BLaER1 (cell line): ENCODE results near the gene EYS.

Source experiments
- H3K27ac ChIP-seq: shearing (Covaris generic); formaldehyde crosslinking; 2 replicates; pipeline ENCODE4 v1.8.1; 2022
- H3K27me3 ChIP-seq: shearing (Covaris generic); formaldehyde crosslinking; 2 replicates; pipeline ENCODE4 v1.8.1; 2022
- H3K36me3 ChIP-seq: shearing (Covaris generic); formaldehyde crosslinking; 2 replicates; pipeline ENCODE4 v1.8.1; 2022
- H3K4me1 ChIP-seq: shearing (Covaris generic); formaldehyde crosslinking; 2 replicates; pipeline ENCODE4 v1.8.1; 2022
- H3K4me2 ChIP-seq: shearing (Covaris generic); formaldehyde crosslinking; 2 replicates; pipeline ENCODE4 v1.8.1; 2022
- H3K4me3 ChIP-seq: shearing (Covaris generic); formaldehyde crosslinking; 2 replicates; pipeline ENCODE4 v1.8.1; 2022
- H3K9ac ChIP-seq: shearing (Covaris generic); formaldehyde crosslinking; 2 replicates; pipeline ENCODE4 v1.8.1; 2022
- H3K9me3 ChIP-seq: shearing (Covaris generic); formaldehyde crosslinking; 2 replicates; pipeline ENCODE4 v1.8.1; 2022
- H4K20me1 ChIP-seq: shearing (Covaris generic); formaldehyde crosslinking; 2 replicates; pipeline ENCODE4 v1.8.1; 2022
- Cebpa-rat ChIP-seq: shearing (Covaris generic); IDR thresholded peaks from 2 replicates; pipeline ENCODE4 v1.8.1; 2022

Gene EYS

DNA sequence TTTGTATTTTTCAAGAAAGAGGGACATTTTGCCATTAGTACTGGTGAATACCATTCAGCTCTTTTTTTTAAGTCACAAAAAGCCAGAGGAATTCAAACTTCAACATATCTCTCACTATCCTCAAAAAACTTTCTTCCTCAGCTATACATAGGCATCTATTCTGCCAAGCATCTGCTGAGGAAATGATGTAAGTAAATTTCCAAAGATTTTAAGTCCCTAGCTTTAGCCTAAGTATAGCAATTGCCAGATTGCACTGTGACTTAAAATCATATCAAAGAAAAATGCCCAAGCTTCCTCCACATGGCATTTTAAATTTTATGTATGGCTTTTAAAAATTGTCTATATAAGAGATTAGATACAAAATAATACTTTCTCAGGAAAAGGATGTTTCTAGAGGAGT, 237.4 kb downstream of the EYS start:
- H3K27ac ChIP-seq = no peak overlapping the region
- H3K4me1 ChIP-seq = no peaks in the 10 kb centered on the region
- H3K9ac ChIP-seq = no peak overlapping the region
- no peak for TF ChIP-seq Cebpa-rat
- H3K4me3 ChIP-seq = no peak overlapping the region
- no peaks in the 10 kb centered on the region for H3K9me3 ChIP-seq
- H3K4me2 ChIP-seq = no peak overlapping the region
- no peaks in the 10 kb centered on the region for H3K27me3 ChIP-seq
- no peaks in the 10 kb centered on the region for H3K36me3 ChIP-seq
- no peaks in the 10 kb centered on the region for H4K20me1 ChIP-seq

DNA sequence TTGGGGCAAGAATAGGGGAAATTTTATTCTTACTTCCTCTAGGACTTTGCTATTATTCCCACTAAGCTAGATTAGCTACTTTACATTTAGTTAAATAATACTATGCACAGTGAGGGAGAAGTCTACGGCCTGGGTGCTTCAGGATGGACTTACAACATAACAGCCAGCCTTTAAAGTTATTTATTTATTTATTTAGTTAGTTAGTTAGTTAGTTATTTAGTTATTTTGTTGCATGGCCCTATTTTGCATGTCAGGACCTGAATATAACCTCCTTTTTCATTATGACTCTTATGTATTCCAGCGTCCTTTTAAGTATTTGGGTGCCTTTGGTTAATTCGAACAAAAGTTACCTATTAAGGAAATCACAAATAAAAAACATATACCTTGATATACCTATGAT, 238.7 kb downstream of the EYS start:
- Histone ChIP-seq H4K20me1 (no peaks in the 10 kb centered on the region), H3K4me3 (no peak overlapping the region), H3K27ac (no peak overlapping the region), H3K4me2 (no peak overlapping the region), H3K4me1 (no peaks in the 10 kb centered on the region), H3K27me3 (no peaks in the 10 kb centered on the region), H3K36me3 (no peaks in the 10 kb centered on the region), H3K9me3 (no peaks in the 10 kb centered on the region), H3K9ac (no peak overlapping the region)
- TF ChIP-seq Cebpa-rat = no peak

DNA sequence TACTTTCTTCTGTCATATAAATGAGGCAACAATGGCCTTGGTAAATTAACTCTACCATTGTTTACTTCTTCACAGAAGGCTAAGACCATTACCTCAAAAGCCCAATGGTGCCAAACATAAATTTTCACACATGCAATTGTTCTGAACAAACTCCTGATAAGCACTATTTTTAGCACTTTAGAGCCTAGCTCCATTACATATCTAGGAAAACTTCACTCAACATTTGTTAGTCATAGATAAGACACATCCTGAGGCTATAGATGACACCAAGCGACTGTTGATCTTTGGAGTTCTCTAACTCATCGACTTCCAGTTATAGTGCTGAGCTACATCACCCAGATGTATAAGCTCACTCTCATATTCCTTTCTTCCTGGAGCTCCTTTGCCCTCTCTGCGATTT, 245.9 kb downstream of the EYS start:
- Histone ChIP-seq H3K4me3 (no peak overlapping the region), H3K27me3 (no peaks in the 10 kb centered on the region), H3K36me3 (no peaks in the 10 kb centered on the region), H3K9me3 (no peaks in the 10 kb centered on the region), H3K9ac (no peak overlapping the region), H4K20me1 (no peaks in the 10 kb centered on the region), H3K4me1 (no peaks in the 10 kb centered on the region), H3K4me2 (no peak overlapping the region), H3K27ac (no peak overlapping the region)
- no peak for TF ChIP-seq Cebpa-rat

DNA sequence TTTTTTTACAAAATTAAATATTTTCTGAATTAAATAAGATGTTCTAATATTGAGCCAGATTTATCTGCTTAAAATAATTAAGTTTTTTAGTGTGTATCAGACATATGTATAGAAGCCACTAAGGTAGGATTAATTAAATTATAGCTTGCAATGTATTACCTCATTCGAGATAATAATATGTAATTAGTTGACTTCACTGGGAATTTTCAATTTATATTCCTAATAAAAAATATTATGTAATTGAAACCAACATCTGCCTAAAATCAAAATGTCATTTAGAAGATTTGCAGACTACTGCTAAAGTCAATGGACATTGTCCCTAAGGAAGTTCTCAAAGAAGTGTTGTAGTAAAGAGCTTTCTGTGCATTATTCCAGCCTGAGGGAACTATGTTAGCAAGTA, 254.7 kb downstream of the EYS start:
- H3K27me3 ChIP-seq = no peaks in the 10 kb centered on the region

DNA sequence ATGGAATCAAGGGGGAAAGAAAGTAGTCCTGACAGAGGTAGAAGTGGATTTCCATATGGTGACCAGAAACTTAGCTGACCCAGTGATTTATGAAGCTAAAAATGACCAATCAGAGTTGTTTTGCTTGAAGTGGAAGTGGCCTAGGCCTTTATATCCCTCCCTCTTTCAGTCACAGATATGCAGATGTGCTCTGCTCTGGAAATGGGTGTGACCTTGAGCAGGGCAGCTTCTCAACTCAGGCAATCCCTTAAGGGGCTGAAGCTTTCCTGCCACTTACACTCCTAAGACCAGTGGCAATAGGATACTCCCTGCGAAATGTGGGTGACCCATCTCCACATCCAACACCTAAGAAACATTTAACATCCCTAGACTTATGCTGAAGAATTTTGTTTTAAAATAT, 256.6 kb downstream of the EYS start:
- Histone ChIP-seq H3K9ac (no peak overlapping the region), H3K27ac (no peak overlapping the region), H3K4me1 (no peaks in the 10 kb centered on the region), H4K20me1 (no peaks in the 10 kb centered on the region), H3K27me3 (no peaks in the 10 kb centered on the region), H3K4me2 (no peak overlapping the region), H3K36me3 (no peaks in the 10 kb centered on the region), H3K9me3 (no peaks in the 10 kb centered on the region), H3K4me3 (no peak overlapping the region)
- TF ChIP-seq Cebpa-rat = no peak

More for the DNA sequence above, 254.7 kb downstream of the EYS start:
- no peak overlapping the region for H3K27ac ChIP-seq
- H3K4me3 ChIP-seq = no peak overlapping the region
- H3K36me3 ChIP-seq = no peaks in the 10 kb centered on the region
- no peak overlapping the region for H3K9ac ChIP-seq
- no peaks in the 10 kb centered on the region for H3K9me3 ChIP-seq
- no peak overlapping the region for H3K4me2 ChIP-seq
- H4K20me1 ChIP-seq = no peaks in the 10 kb centered on the region
- TF ChIP-seq Cebpa-rat = no peak
- no peaks in the 10 kb centered on the region for H3K4me1 ChIP-seq

DNA sequence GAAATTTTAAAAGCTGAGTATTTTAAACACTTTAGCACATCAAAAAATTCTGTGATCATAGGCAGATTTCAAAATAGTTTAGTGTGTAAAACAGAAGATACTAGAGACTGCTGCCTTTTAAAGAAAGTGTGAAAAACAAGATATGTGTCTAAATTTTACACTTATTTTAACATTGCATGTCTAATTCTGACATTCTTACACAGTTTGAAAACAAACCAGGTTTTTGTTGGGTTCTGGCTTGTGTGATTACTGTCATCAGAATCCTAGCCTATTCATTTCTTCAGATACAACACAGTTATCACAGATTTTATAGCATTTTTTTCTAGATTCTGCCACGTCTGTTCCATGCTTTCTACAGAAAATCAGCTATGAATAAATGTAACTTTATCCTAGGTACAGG, 257.1 kb downstream of the EYS start:
- H3K27me3 ChIP-seq = no peaks in the 10 kb centered on the region
- no peak overlapping the region for H3K9ac ChIP-seq
- H3K4me1 ChIP-seq = no peaks in the 10 kb centered on the region
- H3K4me3 ChIP-seq = no peak overlapping the region
- H3K9me3 ChIP-seq = no peaks in the 10 kb centered on the region
- H3K4me2 ChIP-seq = no peak overlapping the region
- no peak overlapping the region for H3K27ac ChIP-seq
- no peaks in the 10 kb centered on the region for H4K20me1 ChIP-seq
- TF ChIP-seq Cebpa-rat = no peak
- no peaks in the 10 kb centered on the region for H3K36me3 ChIP-seq

DNA sequence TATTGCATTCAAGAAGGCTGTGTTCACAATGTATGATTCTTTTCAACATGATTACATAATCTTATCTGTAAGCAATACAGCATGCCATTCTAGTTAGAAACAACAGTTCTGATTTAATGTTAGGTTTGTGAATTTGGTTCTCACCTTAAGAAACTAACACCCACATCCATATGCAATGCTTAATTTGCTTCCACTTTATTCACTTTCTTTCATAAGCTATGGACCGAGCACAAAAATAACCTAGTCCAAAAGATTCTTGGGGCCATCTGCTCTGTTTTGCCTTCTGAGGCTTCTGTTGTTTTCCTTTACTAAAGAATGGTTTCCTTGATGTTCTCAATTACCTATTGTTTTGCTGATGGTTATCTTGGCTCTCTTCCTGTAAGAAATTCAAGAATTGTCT, 258.2 kb downstream of the EYS start:
- Histone ChIP-seq H4K20me1 (no peaks in the 10 kb centered on the region), H3K9me3 (no peaks in the 10 kb centered on the region), H3K36me3 (no peaks in the 10 kb centered on the region), H3K4me3 (no peak overlapping the region), H3K4me2 (no peak overlapping the region), H3K4me1 (no peaks in the 10 kb centered on the region), H3K27me3 (no peaks in the 10 kb centered on the region), H3K27ac (no peak overlapping the region), H3K9ac (no peak overlapping the region)
- no peak for TF ChIP-seq Cebpa-rat

DNA sequence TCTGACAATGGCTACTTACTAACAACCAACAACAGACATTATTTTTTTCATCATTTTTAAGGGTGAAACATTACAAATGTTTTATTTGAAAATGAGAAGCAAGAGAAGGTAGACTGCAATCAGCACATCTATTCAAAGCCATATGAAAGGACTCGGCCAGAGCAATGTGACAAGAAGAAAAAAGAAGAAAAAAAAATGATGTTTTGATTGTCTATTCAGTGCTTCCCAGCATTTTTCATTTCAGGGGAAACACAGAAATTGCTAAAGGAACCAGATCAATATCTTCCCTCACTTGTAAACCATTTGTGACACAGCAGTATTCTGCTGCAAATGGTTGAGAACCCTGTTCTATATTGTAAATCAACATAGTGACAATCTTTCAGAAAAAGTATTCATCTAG, 270.7 kb downstream of the EYS start:
- H3K4me2 ChIP-seq = no peak overlapping the region
- no peak overlapping the region for H3K4me3 ChIP-seq
- no peaks in the 10 kb centered on the region for H4K20me1 ChIP-seq
- TF ChIP-seq Cebpa-rat = no peak
- H3K9ac ChIP-seq = no peak overlapping the region
- H3K27ac ChIP-seq = no peak overlapping the region
- H3K4me1 ChIP-seq = no peaks in the 10 kb centered on the region
- H3K9me3 ChIP-seq = no peaks in the 10 kb centered on the region
- H3K27me3 ChIP-seq = no peaks in the 10 kb centered on the region
- H3K36me3 ChIP-seq = no peaks in the 10 kb centered on the region

DNA sequence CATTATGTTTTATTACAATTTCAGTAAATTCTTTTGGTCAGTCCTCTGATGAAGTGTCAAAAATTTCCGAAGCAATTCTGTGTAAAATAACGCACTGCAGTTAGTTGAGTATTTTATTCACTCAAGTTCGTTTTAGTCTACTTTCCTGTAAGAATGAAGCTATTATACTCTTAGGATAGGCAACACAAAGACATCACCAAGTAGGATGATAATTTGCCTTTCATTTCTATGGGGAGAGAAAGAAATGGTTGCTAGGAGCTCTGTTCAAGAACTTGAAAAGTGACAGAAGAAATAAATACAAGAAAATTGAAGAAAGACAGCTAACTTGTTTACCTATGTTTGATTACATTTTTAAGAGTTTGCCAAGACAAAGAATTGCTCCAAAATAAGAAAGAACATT, 290.4 kb downstream of the EYS start:
- H3K4me2 ChIP-seq = no peak overlapping the region
- no peak overlapping the region for H3K27ac ChIP-seq
- H3K36me3 ChIP-seq = no peaks in the 10 kb centered on the region
- H3K9ac ChIP-seq = no peak overlapping the region
- H3K27me3 ChIP-seq = no peaks in the 10 kb centered on the region
- H4K20me1 ChIP-seq = no peaks in the 10 kb centered on the region
- H3K9me3 ChIP-seq = no peaks in the 10 kb centered on the region
- no peak for TF ChIP-seq Cebpa-rat
- H3K4me1 ChIP-seq = no peaks in the 10 kb centered on the region
- H3K4me3 ChIP-seq = no peak overlapping the region

DNA sequence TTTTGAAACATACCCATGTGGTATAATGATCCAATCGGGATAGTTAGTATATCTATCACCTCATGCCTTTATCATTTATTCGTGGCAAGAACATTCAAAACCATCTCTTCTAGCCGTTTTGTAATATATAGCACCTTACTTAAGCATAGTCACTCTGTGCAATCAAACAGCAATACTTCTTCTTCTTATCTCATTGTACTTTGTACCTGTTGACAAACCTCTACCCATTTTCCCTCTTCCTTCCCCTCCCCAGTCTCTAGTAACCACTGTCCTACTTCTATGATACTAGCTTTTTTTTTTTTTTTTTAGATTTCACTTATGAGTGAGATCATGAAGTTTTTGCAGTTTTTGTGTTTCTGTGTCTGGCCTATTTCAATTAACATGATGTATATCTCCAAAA, 296.7 kb downstream of the EYS start:
- no peak overlapping the region for H3K27ac ChIP-seq
- no peaks in the 10 kb centered on the region for H3K4me1 ChIP-seq
- no peaks in the 10 kb centered on the region for H3K9me3 ChIP-seq
- H3K4me2 ChIP-seq = no peak overlapping the region
- no peaks in the 10 kb centered on the region for H3K27me3 ChIP-seq
- H3K4me3 ChIP-seq = no peak overlapping the region
- H3K36me3 ChIP-seq = no peaks in the 10 kb centered on the region
- no peaks in the 10 kb centered on the region for H4K20me1 ChIP-seq
- no peak overlapping the region for H3K9ac ChIP-seq
- no peak for TF ChIP-seq Cebpa-rat

DNA sequence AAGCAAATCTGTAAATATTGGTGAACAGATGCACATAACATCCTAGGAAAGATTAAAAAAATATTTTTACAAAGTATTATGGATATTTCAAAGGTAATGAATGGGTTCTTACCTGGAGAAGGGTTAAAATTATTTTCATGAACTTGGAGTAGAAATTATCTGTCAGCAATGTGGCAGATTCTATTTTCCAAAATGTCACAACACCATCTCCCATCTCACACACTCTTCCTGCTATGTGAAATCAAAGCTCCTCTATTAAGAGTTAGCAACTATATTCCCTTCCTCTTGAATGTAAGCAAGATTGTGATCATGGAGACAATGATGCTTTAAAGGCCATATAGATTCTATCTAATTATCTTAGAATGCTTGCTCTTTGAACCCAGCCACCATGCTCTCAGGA, 304.5 kb downstream of the EYS start:
- no peak overlapping the region for H3K9ac ChIP-seq
- H3K4me3 ChIP-seq = no peak overlapping the region
- H3K4me2 ChIP-seq = no peak overlapping the region
- no peaks in the 10 kb centered on the region for H3K4me1 ChIP-seq
- no peaks in the 10 kb centered on the region for H4K20me1 ChIP-seq
- no peaks in the 10 kb centered on the region for H3K36me3 ChIP-seq
- H3K9me3 ChIP-seq = no peaks in the 10 kb centered on the region
- TF ChIP-seq Cebpa-rat = no peak
- H3K27me3 ChIP-seq = no peaks in the 10 kb centered on the region
- no peak overlapping the region for H3K27ac ChIP-seq
